H1 (cell line): ENCODE measurements around the gene SLC1A7. TPM values are rescaled to one million over a fixed set of nuclear protein-coding genes. Genes with fewer than 3 reads are reported as not detected.

ENCODE experiments used
- CTCF ChIA-PET: fragments of 300-600 bp; sonication (Branson Sonifier 250); formaldehyde crosslinking; loops from one replicate; lab custom pipeline; 2021; ENCODE audit not compliant: partially characterized antibody; lab: Charles Lee
- POLR2A ChIA-PET: fragments of 300-600 bp; sonication (Branson Sonifier 250); formaldehyde crosslinking; loops from one replicate; lab custom pipeline; 2021; ENCODE audit warnings: inconsistent platforms; ENCODE audit not compliant: partially characterized antibody; lab: Charles Lee
- DNase-seq, 2 experiments: peaks; one replicate each; pipeline versions ENCODE4 v3.0.0 to v3.0.0-alpha.2; 2010 to 2022; ENCODE audit warnings: low spot score in 2 of 2, low read depth in 1 of 2, mixed read lengths in 1 of 2
- FAIRE-seq: peaks from 2 replicates; lab custom pipeline; 2011; peaks lifted over from hg19 to GRCh38; lab: Jason Lieb, UNC
- H2AFZ ChIP-seq: 2 replicates; pipeline ENCODE4 v1.8.1; 2012; ENCODE audit warnings: low read length, inconsistent platforms
- H2AK5ac ChIP-seq: 2 replicates; pipeline ENCODE4 v1.6.1; 2013; ENCODE audit warnings: low read depth, low read length
- H2BK120ac ChIP-seq: replicated peaks from 2 replicates; pipeline ENCODE3; 2013; ENCODE audit warnings: low read depth, low read length, inconsistent platforms
- H2BK12ac ChIP-seq: 2 replicates; pipeline ENCODE4 v1.6.1; 2013; ENCODE audit warnings: low read depth, low read length
- H2BK15ac ChIP-seq: 2 replicates; pipeline ENCODE4 v1.6.1; 2013; ENCODE audit warnings: low read length
- H2BK20ac ChIP-seq: 2 replicates; pipeline ENCODE4 v1.6.1; 2013; ENCODE audit warnings: low read length
- H2BK5ac ChIP-seq: 2 replicates; pipeline ENCODE4 v1.6.1; 2013; ENCODE audit warnings: low read depth, low read length
- H3K14ac ChIP-seq: 2 replicates; pipeline ENCODE4 v1.6.1; 2013; ENCODE audit warnings: inconsistent platforms; ENCODE audit not compliant: insufficient read length
- H3K18ac ChIP-seq: 2 replicates; pipeline ENCODE4 v1.6.1; 2013; ENCODE audit warnings: low read length; ENCODE audit errors: extremely low read depth
- H3K23ac ChIP-seq: 2 replicates; pipeline ENCODE4 v1.6.1; 2013; ENCODE audit warnings: inconsistent platforms; ENCODE audit not compliant: insufficient read length
- H3K23me2 ChIP-seq: 2 replicates; pipeline ENCODE4 v1.6.1; 2013; ENCODE audit warnings: low read depth, low read length
- H3K27ac ChIP-seq: 2 replicates; pipeline ENCODE4 v1.6.1; 2011; ENCODE audit warnings: low read depth, low read length, inconsistent platforms
- H3K27me3 ChIP-seq, 4 experiments: replicated peaks in 1 of 4; 1 replicate in 1 of 4; 2 replicates in 3 of 4; pipeline versions ENCODE4 v1.6.1 to v1.8.1; 2011 to 2013; ENCODE audit warnings: low read length in 3 of 4, mild to moderate bottlenecking in 3 of 4, inconsistent platforms in 2 of 4, mixed read lengths in 2 of 4, moderate library complexity in 1 of 4; ENCODE audit not compliant: control insufficient read depth in 3 of 4, insufficient read depth in 3 of 4; ENCODE audit errors: extremely low read depth in 1 of 4
- H3K36me3 ChIP-seq, 4 experiments: 2 replicates each; pipeline versions ENCODE4 v1.6.1 to v1.8.1; 2011 to 2013; ENCODE audit warnings: mild to moderate bottlenecking in 4 of 4, low read length in 3 of 4, moderate library complexity in 2 of 4, control low read depth in 1 of 4, inconsistent platforms in 1 of 4; ENCODE audit not compliant: insufficient read depth in 4 of 4, control insufficient read depth in 2 of 4
- H3K4ac ChIP-seq: replicated peaks from 2 replicates; pipeline ENCODE3; 2013; ENCODE audit warnings: low read length, low read depth, mixed read lengths, inconsistent platforms; ENCODE audit not compliant: insufficient read length
- H3K4me1 ChIP-seq, 4 experiments: replicated peaks in 1 of 4; 1 replicate in 1 of 4; 2 replicates in 3 of 4; pipeline versions ENCODE4 v1.6.1 to v1.8.1; 2011 to 2013; ENCODE audit warnings: low read length in 3 of 4, inconsistent platforms in 2 of 4, mixed read lengths in 1 of 4; ENCODE audit not compliant: insufficient read depth in 4 of 4, control insufficient read depth in 3 of 4
- H3K4me2 ChIP-seq, 2 experiments: 2 replicates each; pipeline versions ENCODE4 v1.6.1 to v1.8.1; 2011 to 2013; ENCODE audit warnings: low read depth in 2 of 2, low read length in 2 of 2, control low read depth in 1 of 2, inconsistent platforms in 1 of 2, mild to moderate bottlenecking in 1 of 2; ENCODE audit not compliant: insufficient read depth in 1 of 2
- H3K4me3 ChIP-seq, 4 experiments: fragments of 200-600, 300-600 bp in 1 of 4; sonication (generic), shearing (Covaris generic), sonication (Bioruptor Twin) in 1 of 4; 2 replicates each; pipeline versions ENCODE4 v1.5.1 to v1.8.1; 2011 to 2016; ENCODE audit warnings: low read length in 4 of 4, low read depth in 3 of 4, control low read depth in 2 of 4, inconsistent platforms in 2 of 4, mild to moderate bottlenecking in 2 of 4, mixed read lengths in 1 of 4, moderate library complexity in 1 of 4; ENCODE audit not compliant: insufficient read depth in 2 of 4; ENCODE audit errors: extremely low read depth in 1 of 4
- H3K56ac ChIP-seq: replicated peaks from 2 replicates; pipeline ENCODE3; 2013; ENCODE audit warnings: low read depth, mild to moderate bottlenecking, mixed read lengths, low read length, inconsistent platforms; ENCODE audit not compliant: insufficient read length
- H3K79me1 ChIP-seq: 2 replicates; pipeline ENCODE4 v1.6.1; 2013; ENCODE audit warnings: low read depth, low read length, control low read depth
- H3K79me2 ChIP-seq, 2 experiments: 2 replicates each; pipeline versions ENCODE4 v1.6.1 to v1.8.1; 2012 to 2013; ENCODE audit warnings: low read length in 2 of 2, mild to moderate bottlenecking in 2 of 2, inconsistent platforms in 1 of 2; ENCODE audit not compliant: insufficient read depth in 2 of 2, control insufficient read depth in 1 of 2
- H3K9ac ChIP-seq, 4 experiments: replicated peaks in 1 of 4; 1 replicate in 1 of 4; 2 replicates in 3 of 4; pipeline versions ENCODE4 v1.6.1 to v1.8.1; 2011 to 2013; ENCODE audit warnings: low read depth in 3 of 4, low read length in 3 of 4, control low read depth in 2 of 4, mild to moderate bottlenecking in 2 of 4, moderate library complexity in 2 of 4, inconsistent platforms in 1 of 4; ENCODE audit errors: extremely low read depth in 1 of 4
- H3K9me3 ChIP-seq, 2 experiments: 2 replicates each; pipeline versions ENCODE4 v1.6.1 to v1.8.1; 2012 to 2013; ENCODE audit warnings: mild to moderate bottlenecking in 2 of 2, moderate library complexity in 2 of 2, control low read depth in 1 of 2, inconsistent platforms in 1 of 2, low read depth in 1 of 2, low read length in 1 of 2, mixed read lengths in 1 of 2; ENCODE audit not compliant: insufficient read depth in 2 of 2
- H4K20me1 ChIP-seq, 2 experiments: replicated peaks in 1 of 2; 2 replicates each; pipeline versions ENCODE3 to v1.8.1; 2011 to 2013; ENCODE audit warnings: inconsistent platforms in 2 of 2, low read length in 2 of 2, mild to moderate bottlenecking in 1 of 2; ENCODE audit not compliant: insufficient read depth in 2 of 2, control insufficient read depth in 1 of 2
- H4K5ac ChIP-seq: 2 replicates; pipeline ENCODE4 v1.6.1; 2013; ENCODE audit warnings: low read length, low read depth, mixed read lengths, inconsistent platforms; ENCODE audit not compliant: insufficient read length
- H4K8ac ChIP-seq: 2 replicates; pipeline ENCODE4 v1.8.0; 2013; ENCODE audit warnings: mild to moderate bottlenecking, moderate library complexity, low read length, inconsistent platforms; ENCODE audit not compliant: insufficient read depth; ENCODE audit errors: extremely low read depth
- H4K91ac ChIP-seq: replicated peaks from 2 replicates; pipeline ENCODE3; 2013; ENCODE audit warnings: low read length, mixed read lengths, inconsistent platforms; ENCODE audit not compliant: insufficient read length
- BACH1 ChIP-seq: IDR thresholded peaks from 2 replicates; pipeline ENCODE4 v1.6.1; 2012; ENCODE audit warnings: low read length, improper control_type of control experiment
- BCL11A ChIP-seq, 2 experiments: IDR thresholded peaks; one replicate each; pipeline ENCODE4 v1.6.1; 2011; ENCODE audit warnings: low read depth in 2 of 2, low read length in 2 of 2, mild to moderate bottlenecking in 2 of 2
- CREB1 ChIP-seq: IDR thresholded peaks from 2 replicates; pipeline ENCODE4 v1.6.1; 2012; ENCODE audit warnings: inconsistent platforms
- CTBP2 ChIP-seq: IDR thresholded peaks from 2 replicates; pipeline ENCODE4 v1.7.0; 2011; ENCODE audit warnings: borderline replicate concordance, mild to moderate bottlenecking, moderate library complexity, mixed read lengths, low read length; ENCODE audit not compliant: insufficient read depth, insufficient read length
- EGR1 ChIP-seq: IDR thresholded peaks from 2 replicates; pipeline ENCODE4 v1.6.1; 2011; ENCODE audit warnings: low read depth, low read length, borderline replicate concordance
- FOSL1 ChIP-seq: IDR thresholded peaks from 2 replicates; pipeline ENCODE4 v1.6.1; 2011; ENCODE audit warnings: mild to moderate bottlenecking, low read depth, low read length, moderate library complexity; ENCODE audit not compliant: insufficient read depth
- GABPA ChIP-seq: IDR thresholded peaks from 2 replicates; pipeline ENCODE4 v1.6.1; 2011; ENCODE audit warnings: mild to moderate bottlenecking, low read length, moderate library complexity, borderline replicate concordance; ENCODE audit not compliant: insufficient read depth
- HDAC6 ChIP-seq: IDR thresholded peaks from one replicate; pipeline ENCODE4 v1.7.1; 2012; ENCODE audit warnings: low read depth, mild to moderate bottlenecking, inconsistent platforms, low read length, moderate library complexity
- MAX ChIP-seq: IDR thresholded peaks from 2 replicates; pipeline ENCODE4 v1.6.1; 2012; ENCODE audit warnings: inconsistent platforms
- SIN3A ChIP-seq, 2 experiments: IDR thresholded peaks in 1 of 2; conservative IDR thresholded peaks in 1 of 2; 2 replicates each; pipeline ENCODE4 v1.6.1; 2011 to 2012; ENCODE audit warnings: low read length in 2 of 2, improper control_type of control experiment in 1 of 2, low read depth in 1 of 2, mild to moderate bottlenecking in 1 of 2
- SIX5 ChIP-seq: IDR thresholded peaks from 2 replicates; pipeline ENCODE4 v1.6.1; 2011; ENCODE audit warnings: mild to moderate bottlenecking, low read depth, low read length
- SP4 ChIP-seq: IDR thresholded peaks from 2 replicates; pipeline ENCODE4 v1.6.1; 2012; ENCODE audit warnings: low read length, inconsistent platforms
- WGBS, 2 experiments: shearing (Covaris generic) in 1 of 2; methylation state at CpG; one replicate each; pipeline versions ENCODE4 v1.1.6 to v1.1.7; 2013 to 2015; ENCODE audit warnings: low lambda C conversion rate in 2 of 2, mixed read lengths in 2 of 2, inconsistent platforms in 1 of 2, low coverage in 1 of 2, missing lambda C conversion rate in 1 of 2; ENCODE audit not compliant: insufficient replicate concordance in 2 of 2, insufficient coverage in 1 of 2, insufficient read length in 1 of 2; ENCODE audit errors: extremely low coverage in 1 of 2, missing lambda C conversion rate in 1 of 2; 5-methylcytosine and 5-hydroxymethylcytosine counted together
- polyA plus RNA-seq, 7 experiments: library from polyadenylated mRNA; depleted of rRNA in 3 of 7; stranded (reverse) in 5 of 7; unstranded in 2 of 7; fragments of >200 nt in 5 of 7; fragments of 200-250 nt in 2 of 7; gene quantifications; 1 replicate in 5 of 7; 2 replicates in 1 of 7; 4 replicates in 1 of 7; pipeline versions ENCODE4 v1.2.1 to v1.2.3, GENCODE V29; 2011 to 2013; ENCODE audit warnings: missing spikeins in 2 of 7, mixed read lengths in 2 of 7
- total RNA-seq: library from RNA; stranded (reverse); fragmentation: NEBNext Ultra II Directional; extraction: Animal tissue kit (Norgen Biotek cat#: 25700); gene quantifications from 2 replicates; pipeline ENCODE4 v1.2.1, GENCODE V29; 2021

SLC1A7 gene
- total and polyA plus RNA-seq, 2 of the 8 experiments (the other 6 are each of a cell fraction or from before 2014, with no cell fraction given) = not detected

DNA sequence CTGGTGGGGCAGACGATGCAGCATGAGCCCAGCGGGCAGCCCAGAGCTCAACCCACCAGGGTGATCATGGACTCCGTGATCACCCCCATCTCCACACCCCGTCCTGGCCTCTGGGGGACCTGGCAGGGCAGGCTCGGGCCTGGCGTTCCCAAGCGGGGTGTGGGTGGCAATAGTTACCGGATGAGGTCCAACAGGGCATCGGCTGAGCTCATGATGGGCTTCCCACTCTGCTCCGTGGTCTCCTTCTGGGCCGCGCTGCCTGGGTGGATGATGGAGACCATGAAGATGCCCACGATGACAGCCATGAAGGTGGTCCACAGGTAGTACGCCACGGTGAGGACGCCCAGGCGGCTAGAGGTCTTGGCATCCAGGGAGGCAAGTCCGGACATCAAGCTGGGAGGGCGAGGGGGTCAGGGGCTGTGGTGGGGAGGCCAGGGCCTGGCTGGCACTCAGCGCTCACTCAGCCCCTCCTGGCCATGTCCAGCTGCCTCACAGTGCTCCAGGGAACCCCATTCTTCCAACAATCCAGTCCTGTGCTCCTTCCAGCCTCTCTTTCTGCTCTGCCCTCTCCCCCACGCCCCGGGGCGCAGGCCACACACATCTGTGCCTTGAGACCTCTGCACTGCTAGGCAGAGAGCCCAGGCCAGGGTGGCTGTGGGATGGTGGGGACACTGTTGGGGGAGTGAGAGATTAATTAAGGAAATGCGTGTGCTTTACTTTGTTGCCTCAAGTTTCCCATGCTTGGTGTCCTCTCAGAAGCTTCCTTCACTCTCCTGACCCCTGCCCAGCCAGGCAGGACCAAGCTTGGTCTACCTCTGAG, 27.6 kb downstream of the SLC1A7 start:
- Histone ChIP-seq H2AFZ (no peak overlapping the region), H3K4me1 (peaks cover 0 to 18% (median 8%) of the 10 kb centered on the region in 4 experiments; a peak in 5 of 7 replicates), H3K4me2 (no peak overlapping the region), H3K79me1 (no peaks in the 10 kb centered on the region), H3K4ac (no peak overlapping the region), H2BK12ac (no peak overlapping the region), H3K9ac (no peak overlapping the region), H3K36me3 (no peaks in the 10 kb centered on the region), H4K8ac (no peak overlapping the region), H2BK120ac (no peak overlapping the region), H2BK15ac (0 out of 2 replicates have a peak overlapping the region, but pooled peaks have one; percentile 9), H3K27ac (no peak overlapping the region), H3K9me3 (peaks cover 0 to 4% of the 10 kb centered on the region in 2 experiments; a peak in 2 of 4 replicates), H4K20me1 (no peaks in the 10 kb centered on the region), H3K79me2 (no peaks in the 10 kb centered on the region), H4K91ac (no peak overlapping the region), H2BK20ac (0 out of 2 replicates have a peak overlapping the region, but pooled peaks have one; percentile 3), H3K27me3 (no peaks in the 10 kb centered on the region), H2AK5ac (no peak overlapping the region), H3K23ac (no peak overlapping the region), H2BK5ac (no peak overlapping the region; the same call in 1 of the 2 replicates), H3K23me2 (no peaks in the 10 kb centered on the region), H3K18ac (peak overlapping the region; percentile 62; the same call in 1 of the 2 replicates), H3K4me3 (no peak overlapping the region), H3K14ac (no peak overlapping the region), H3K56ac (no peak overlapping the region), H4K5ac (peak overlapping the region; percentile 16)
- ChIA-PET CTCF (interaction anchor here (1.0 to 1.2 kb wide), 3 partner anchors 25 to 36 kb away, joined by 3 read pairs; no protein-coding TSS in a partner anchor), POLR2A (no interaction called here)
- DNase-seq (no peak), FAIRE-seq (no peak)
- WGBS, 2 experiments = 92% methylated on average over 23 of the region's 24 CpGs; no CpG with 5 or more reads in 1 of the 2 experiments
- TF ChIP-seq MAX (no peak), BCL11A (IDR thresholded peaks at IDR 0.05; ENCODE audit: low read depth in 2 of 2, low read length in 2 of 2) (no peak), SIN3A (conservative IDR thresholded peaks at IDR 0.05 in 1 of 2, IDR thresholded peaks at IDR 0.05 in 1 of 2; ENCODE audit: low read depth in 1 of 2, low read length in 2 of 2) (no peak), CTBP2 (no peak), SIX5 (no peak), CREB1 (no peak), FOSL1 (no peak), BACH1 (no peak), GABPA (no peak), SP4 (no peak), HDAC6 (no peak), EGR1 (no peak)
